H1 (cell line): ENCODE data around the gene CORO2B. TPM values are rescaled to one million over a fixed set of nuclear protein-coding genes. Genes with fewer than 3 reads are reported as not detected.

Source experiments
- polyA plus RNA-seq, 7 experiments: library from polyadenylated mRNA; depleted of rRNA in 3 of 7; stranded (reverse) in 5 of 7; unstranded in 2 of 7; fragments of >200 nt in 5 of 7; fragments of 200-250 nt in 2 of 7; gene quantifications; 1 replicate in 5 of 7; 2 replicates in 1 of 7; 4 replicates in 1 of 7; pipeline versions ENCODE4 v1.2.1 to v1.2.3, GENCODE V29; 2011 to 2013; ENCODE audit warnings: missing spikeins in 2 of 7, mixed read lengths in 2 of 7
- total RNA-seq: library from RNA; stranded (reverse); fragmentation: NEBNext Ultra II Directional; extraction: Animal tissue kit (Norgen Biotek cat#: 25700); gene quantifications from 2 replicates; pipeline ENCODE4 v1.2.1, GENCODE V29; 2021
- TF ChIP-seq, protein P1 (sequence below): IDR thresholded peaks from 2 replicates; pipeline ENCODE4 v1.6.1; 2012; ENCODE audit warnings: low read length, inconsistent platforms

Gene CORO2B
- total and polyA plus RNA-seq, 2 of the 8 experiments (the other 6 are each of a cell fraction or from before 2014, with no cell fraction given) = 3.4 to 6.7 TPM

DNA sequence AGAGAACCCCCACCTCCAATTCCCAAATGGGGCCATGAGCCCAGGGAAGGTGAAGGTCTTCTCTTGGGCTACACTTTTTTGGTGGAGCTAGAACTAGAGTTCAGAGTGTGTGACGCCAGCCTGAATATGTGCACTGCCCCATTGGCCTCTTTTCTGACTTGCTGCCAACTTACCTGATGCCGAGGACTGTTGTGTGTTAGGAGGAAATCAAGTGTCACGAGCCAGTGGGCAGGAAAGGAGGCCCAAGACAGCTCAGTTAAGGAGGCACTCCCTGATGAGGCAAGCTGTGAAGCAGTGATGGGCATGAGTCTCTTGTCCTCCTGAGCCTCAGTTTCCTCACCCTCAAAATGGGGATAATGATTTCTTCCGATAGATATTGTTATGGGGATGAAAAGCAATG is 134.1 kb downstream of the CORO2B start (continued):
- TF ChIP-seq, protein P1, sequence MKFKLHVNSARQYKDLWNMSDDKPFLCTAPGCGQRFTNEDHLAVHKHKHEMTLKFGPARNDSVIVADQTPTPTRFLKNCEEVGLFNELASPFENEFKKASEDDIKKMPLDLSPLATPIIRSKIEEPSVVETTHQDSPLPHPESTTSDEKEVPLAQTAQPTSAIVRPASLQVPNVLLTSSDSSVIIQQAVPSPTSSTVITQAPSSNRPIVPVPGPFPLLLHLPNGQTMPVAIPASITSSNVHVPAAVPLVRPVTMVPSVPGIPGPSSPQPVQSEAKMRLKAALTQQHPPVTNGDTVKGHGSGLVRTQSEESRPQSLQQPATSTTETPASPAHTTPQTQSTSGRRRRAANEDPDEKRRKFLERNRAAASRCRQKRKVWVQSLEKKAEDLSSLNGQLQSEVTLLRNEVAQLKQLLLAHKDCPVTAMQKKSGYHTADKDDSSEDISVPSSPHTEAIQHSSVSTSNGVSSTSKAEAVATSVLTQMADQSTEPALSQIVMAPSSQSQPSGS = no peak
